Gastroesophageal sphincter (tissue), 3 donors: ENCODE data around the gene TMEM164.

ENCODE experiments used
- EP300 ChIP-seq: sonication (generic); formaldehyde crosslinking; IDR thresholded peaks from one replicate; pipeline ENCODE4 v1.6.1; 2017; ENCODE audit warnings: antibody characterized with exemption, mild to moderate bottlenecking
- POLR2A ChIP-seq, 2 donors: fragments of 450-650 bp; IDR thresholded peaks; one replicate each; pipeline ENCODE4 v1.6.1; 2017; ENCODE audit warnings: antibody characterized with exemption in 2 of 2, mild to moderate bottlenecking in 2 of 2, moderate library complexity in 1 of 2
- POLR2AphosphoS5 ChIP-seq: sonication (generic); formaldehyde crosslinking; IDR thresholded peaks from one replicate; pipeline ENCODE4 v1.6.1; 2017; ENCODE audit warnings: antibody characterized with exemption
- TF ChIP-seq, protein P1 (sequence below), 4 experiments: fragments of 200-600 bp in 2 of 4; fragments of 450-650 bp in 2 of 4; sonication (generic) in 1 of 4; IDR thresholded peaks; one replicate each; pipeline ENCODE4 v1.5.1; 2017 to 2019; ENCODE audit warnings: antibody characterized with exemption in 4 of 4, mild to moderate bottlenecking in 2 of 4, moderate library complexity in 2 of 4

DNA sequence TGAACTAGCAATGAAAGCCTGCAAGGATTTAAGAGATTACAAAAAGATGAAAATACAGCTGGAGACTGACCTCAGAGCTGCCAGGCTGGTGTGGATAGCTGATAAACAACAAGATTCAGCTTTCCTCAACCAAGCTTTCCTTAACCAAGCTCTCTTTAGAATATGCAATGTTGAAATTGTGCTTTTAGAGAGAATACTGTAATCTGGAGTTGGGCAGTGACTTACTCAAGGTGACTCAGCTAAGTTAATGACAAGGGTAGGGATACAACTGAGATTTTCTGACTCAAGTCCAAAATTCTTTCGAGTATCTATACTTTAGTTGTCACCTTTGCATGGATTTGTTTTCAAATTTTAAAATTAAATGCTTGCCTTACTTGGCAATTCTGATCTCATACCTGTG is 217.0 kb downstream of the TMEM164 start:
- TF ChIP-seq, protein P1, sequence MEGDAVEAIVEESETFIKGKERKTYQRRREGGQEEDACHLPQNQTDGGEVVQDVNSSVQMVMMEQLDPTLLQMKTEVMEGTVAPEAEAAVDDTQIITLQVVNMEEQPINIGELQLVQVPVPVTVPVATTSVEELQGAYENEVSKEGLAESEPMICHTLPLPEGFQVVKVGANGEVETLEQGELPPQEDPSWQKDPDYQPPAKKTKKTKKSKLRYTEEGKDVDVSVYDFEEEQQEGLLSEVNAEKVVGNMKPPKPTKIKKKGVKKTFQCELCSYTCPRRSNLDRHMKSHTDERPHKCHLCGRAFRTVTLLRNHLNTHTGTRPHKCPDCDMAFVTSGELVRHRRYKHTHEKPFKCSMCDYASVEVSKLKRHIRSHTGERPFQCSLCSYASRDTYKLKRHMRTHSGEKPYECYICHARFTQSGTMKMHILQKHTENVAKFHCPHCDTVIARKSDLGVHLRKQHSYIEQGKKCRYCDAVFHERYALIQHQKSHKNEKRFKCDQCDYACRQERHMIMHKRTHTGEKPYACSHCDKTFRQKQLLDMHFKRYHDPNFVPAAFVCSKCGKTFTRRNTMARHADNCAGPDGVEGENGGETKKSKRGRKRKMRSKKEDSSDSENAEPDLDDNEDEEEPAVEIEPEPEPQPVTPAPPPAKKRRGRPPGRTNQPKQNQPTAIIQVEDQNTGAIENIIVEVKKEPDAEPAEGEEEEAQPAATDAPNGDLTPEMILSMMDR (IDR thresholded peaks at IDR 0.05): no peak
- TF ChIP-seq POLR2A (IDR thresholded peaks at IDR 0.05) (no peak), POLR2AphosphoS5 (no peak), EP300 (no peak)
